Erythroblast (primary cell): ENCODE measurements around the gene CCDC159.

ENCODE experiments used
- GATA1 ChIP-seq: IDR thresholded peaks from 2 replicates; pipeline ENCODE4 v1.6.1; 2011; ENCODE audit warnings: low read depth, mild to moderate bottlenecking, control low read depth, low read length, moderate library complexity
- POLR2A ChIP-seq: IDR thresholded peaks from 2 replicates; pipeline ENCODE4 v1.6.1; 2011; ENCODE audit warnings: mild to moderate bottlenecking, low read length

DNA sequence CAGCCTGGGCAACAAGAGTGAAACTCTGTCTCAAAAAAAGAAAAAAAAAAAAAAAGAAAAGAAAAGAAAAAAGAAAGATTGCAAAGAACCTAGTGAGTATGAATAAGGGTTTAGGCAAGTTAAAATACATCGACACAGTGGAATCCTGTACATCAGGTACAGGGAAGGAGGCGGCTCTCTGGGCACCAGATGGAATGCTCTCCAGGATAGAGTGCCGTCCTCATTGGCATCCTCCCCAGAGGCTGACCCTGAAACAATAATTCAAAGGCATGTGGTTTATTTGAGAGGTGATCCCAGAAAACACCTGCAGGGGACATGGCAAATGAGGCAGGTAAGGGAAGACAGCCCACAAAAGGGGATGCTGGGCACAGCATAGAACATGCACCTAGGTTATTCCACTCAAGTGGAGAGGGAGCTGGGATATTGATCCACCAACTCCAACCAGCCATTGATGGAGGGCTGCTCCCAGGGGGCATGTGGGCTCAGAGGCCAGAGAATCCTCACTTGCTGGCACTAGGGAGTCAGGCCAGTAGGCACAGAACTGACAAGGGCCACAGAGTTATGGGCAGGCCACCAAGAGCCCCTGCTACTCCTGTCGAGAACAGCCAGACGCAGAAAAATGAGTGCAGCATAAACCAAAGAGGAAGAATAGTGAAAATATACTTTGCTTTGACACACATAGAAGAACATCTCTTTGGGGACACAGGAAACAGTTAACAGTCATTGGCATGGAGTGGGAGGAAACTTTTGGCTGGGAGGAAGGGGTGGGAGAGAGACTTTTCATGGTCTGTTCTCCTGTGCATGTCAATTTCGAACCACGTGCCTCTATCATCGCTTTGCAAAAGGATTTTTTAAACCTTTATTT lies 46.1 kb upstream of the CCDC159 start:
- TF ChIP-seq POLR2A, result no peak
- TF ChIP-seq GATA1, result no peak
